H9 (cell line): ENCODE data around the gene RHBDD3. TPM values are rescaled to one million over a fixed set of nuclear protein-coding genes. Genes with fewer than 3 reads are reported as not detected.

Source experiments
- DNase-seq: peaks from one replicate; pipeline ENCODE4 v3.0.0-alpha.2; 2017
- H2AFZ ChIP-seq: one replicate; pipeline ENCODE4 v1.6.1; 2013; ENCODE audit warnings: mild to moderate bottlenecking, low read length, control low read depth, moderate library complexity
- H2AK5ac ChIP-seq: 2 replicates; pipeline ENCODE4 v1.6.1; 2013; ENCODE audit warnings: low read length, control low read depth, mixed read lengths; ENCODE audit not compliant: insufficient read length
- H2BK120ac ChIP-seq: one replicate; pipeline ENCODE4 v1.6.1; 2013; ENCODE audit warnings: low read depth, mild to moderate bottlenecking, low read length, control low read depth, inconsistent platforms; ENCODE audit not compliant: poor library complexity, severe bottlenecking
- H2BK12ac ChIP-seq: 2 replicates; pipeline ENCODE4 v1.6.1; 2013; ENCODE audit warnings: low read length, control low read depth, mixed read lengths, low read depth; ENCODE audit not compliant: insufficient read length
- H2BK15ac ChIP-seq: 2 replicates; pipeline ENCODE4 v1.6.1; 2013; ENCODE audit warnings: low read depth, low read length, control low read depth
- H2BK20ac ChIP-seq: one replicate; pipeline ENCODE4 v1.6.1; 2013; ENCODE audit warnings: low read depth, mild to moderate bottlenecking, low read length, control low read depth, inconsistent platforms; ENCODE audit not compliant: poor library complexity, severe bottlenecking
- H2BK5ac ChIP-seq: 2 replicates; pipeline ENCODE4 v1.6.1; 2013; ENCODE audit warnings: low read length, control low read depth, mixed read lengths; ENCODE audit not compliant: insufficient read length
- H3K14ac ChIP-seq: 2 replicates; pipeline ENCODE4 v1.6.1; 2013; ENCODE audit warnings: low read length, control low read depth; ENCODE audit not compliant: insufficient read depth
- H3K18ac ChIP-seq: 2 replicates; pipeline ENCODE4 v1.6.1; 2013; ENCODE audit warnings: low read depth, mild to moderate bottlenecking, mixed read lengths, low read length, control low read depth; ENCODE audit not compliant: insufficient read length
- H3K23ac ChIP-seq: 2 replicates; pipeline ENCODE4 v1.6.1; 2013; ENCODE audit warnings: low read length, control low read depth, mixed read lengths, low read depth; ENCODE audit not compliant: insufficient read length
- H3K23me2 ChIP-seq: 2 replicates; pipeline ENCODE4 v1.6.1; 2013; ENCODE audit warnings: low read depth, mild to moderate bottlenecking, mixed read lengths, low read length, control low read depth; ENCODE audit not compliant: insufficient read length, poor library complexity, severe bottlenecking
- H3K27ac ChIP-seq: 2 replicates; pipeline ENCODE4 v1.5.1; 2013; ENCODE audit warnings: low read length, control low read depth, mixed read lengths, low read depth; ENCODE audit not compliant: insufficient read length
- H3K27me3 ChIP-seq: 2 replicates; pipeline ENCODE4 v1.6.1; 2013; ENCODE audit warnings: low read length, control low read depth, inconsistent platforms; ENCODE audit not compliant: insufficient read depth
- H3K4ac ChIP-seq: 2 replicates; pipeline ENCODE4 v1.6.1; 2013; ENCODE audit warnings: low read depth, mild to moderate bottlenecking, control low read depth, inconsistent platforms, low read length, moderate library complexity
- H3K4me1 ChIP-seq: 2 replicates; pipeline ENCODE4 v1.6.1; 2013; ENCODE audit warnings: low read length, control low read depth, inconsistent platforms; ENCODE audit not compliant: insufficient read depth
- H3K4me2 ChIP-seq: 2 replicates; pipeline ENCODE4 v1.6.1; 2013; ENCODE audit warnings: low read length, control low read depth, mixed read lengths; ENCODE audit not compliant: insufficient read length, insufficient read depth
- H3K56ac ChIP-seq: 2 replicates; pipeline ENCODE4 v1.6.1; 2013; ENCODE audit warnings: low read depth, mild to moderate bottlenecking, mixed read lengths, low read length, control low read depth; ENCODE audit not compliant: insufficient read length
- H3K79me1 ChIP-seq: 2 replicates; pipeline ENCODE4 v1.6.1; 2013; ENCODE audit warnings: low read depth, mild to moderate bottlenecking, moderate library complexity, low read length, control low read depth, inconsistent platforms; ENCODE audit not compliant: insufficient read depth, poor library complexity, severe bottlenecking
- H3K79me2 ChIP-seq: 2 replicates; pipeline ENCODE4 v1.6.1; 2013; ENCODE audit warnings: low read length, control low read depth, inconsistent platforms; ENCODE audit not compliant: insufficient read depth
- H3K9ac ChIP-seq: 2 replicates; pipeline ENCODE4 v1.6.1; 2013; ENCODE audit warnings: low read length, control low read depth, mixed read lengths; ENCODE audit not compliant: insufficient read length; ENCODE audit errors: extremely low read depth
- H3K9me3 ChIP-seq: one replicate; pipeline ENCODE4 v1.6.1; 2013; ENCODE audit warnings: low read depth, low read length, inconsistent platforms; ENCODE audit not compliant: control insufficient read depth
- H3T11ph ChIP-seq: one replicate; pipeline ENCODE4 v1.6.1; 2013; ENCODE audit warnings: mild to moderate bottlenecking, low read length, control low read depth, inconsistent platforms
- H4K20me1 ChIP-seq: one replicate; pipeline ENCODE4 v1.6.1; 2013; ENCODE audit not compliant: control insufficient read depth, insufficient read length, insufficient read depth
- H4K5ac ChIP-seq: 2 replicates; pipeline ENCODE4 v1.6.1; 2013; ENCODE audit warnings: low read depth, mild to moderate bottlenecking, mixed read lengths, low read length, control low read depth; ENCODE audit not compliant: insufficient read length
- H4K8ac ChIP-seq: replicated peaks from 2 replicates; pipeline ENCODE4 v1.6.1; 2013; ENCODE audit warnings: low read length, control low read depth, mixed read lengths, low read depth; ENCODE audit not compliant: insufficient read length
- H4K91ac ChIP-seq: 2 replicates; pipeline ENCODE4 v1.6.1; 2013; ENCODE audit warnings: low read depth, mild to moderate bottlenecking, moderate library complexity, mixed read lengths, low read length, control low read depth; ENCODE audit not compliant: insufficient read length
- H3K27ac Mint-ChIP-seq, 3 experiments: 2 replicates in 2 of 3; 3 replicates in 1 of 3; pipeline ENCODE4 v1.8.0; 2020 to 2021; ENCODE audit warnings: mixed read lengths in 3 of 3, mild to moderate bottlenecking in 1 of 3, moderate library complexity in 1 of 3
- H3K27me3 Mint-ChIP-seq: 2 replicates; pipeline ENCODE4 v1.8.0; 2021; ENCODE audit warnings: low read depth, mild to moderate bottlenecking, moderate library complexity, mixed read lengths
- H3K36me3 Mint-ChIP-seq, 3 experiments: 2 replicates in 2 of 3; 3 replicates in 1 of 3; pipeline ENCODE4 v1.8.0; 2020 to 2021; ENCODE audit warnings: low read depth in 3 of 3, mixed read lengths in 3 of 3; ENCODE audit not compliant: insufficient read depth in 1 of 3
- H3K4me1 Mint-ChIP-seq, 2 experiments: 2 replicates each; pipeline ENCODE4 v1.8.0; 2020; ENCODE audit warnings: mixed read lengths in 2 of 2
- H3K4me3 Mint-ChIP-seq, 2 experiments: 2 replicates in 1 of 2; 3 replicates in 1 of 2; pipeline ENCODE4 v1.8.0; 2020 to 2021; ENCODE audit warnings: mild to moderate bottlenecking in 2 of 2, mixed read lengths in 2 of 2, moderate library complexity in 1 of 2
- H3K9me3 Mint-ChIP-seq, 2 experiments: 2 replicates in 1 of 2; 3 replicates in 1 of 2; pipeline ENCODE4 v1.8.0; 2020; ENCODE audit warnings: mild to moderate bottlenecking in 2 of 2, mixed read lengths in 2 of 2, moderate library complexity in 1 of 2
- WGBS: extraction: QIAGEN DNeasy Blood & Tissue Kit; methylation state at CpG from one replicate; pipeline ENCODE4 v1.1.7; 2013; ENCODE audit warnings: missing lambda C conversion rate, low lambda C conversion rate, mixed read lengths; ENCODE audit not compliant: insufficient read length; ENCODE audit errors: extremely low coverage; 5-methylcytosine and 5-hydroxymethylcytosine counted together
- total RNA-seq: library from RNA; stranded (reverse); gene quantifications from 2 replicates; pipeline ENCODE4 v1.2.1, GENCODE V29; 2021
- TF ChIP-seq, protein P1 (sequence below): fragments of 200-600 bp; sonication (generic); conservative IDR thresholded peaks from 3 replicates; pipeline ENCODE4 v1.8.0; 2021; ENCODE audit warnings: antibody characterized with exemption, mild to moderate bottlenecking

Gene RHBDD3
- total RNA-seq, 1 experiment from 2014 or later: 99.7 TPM

DNA sequence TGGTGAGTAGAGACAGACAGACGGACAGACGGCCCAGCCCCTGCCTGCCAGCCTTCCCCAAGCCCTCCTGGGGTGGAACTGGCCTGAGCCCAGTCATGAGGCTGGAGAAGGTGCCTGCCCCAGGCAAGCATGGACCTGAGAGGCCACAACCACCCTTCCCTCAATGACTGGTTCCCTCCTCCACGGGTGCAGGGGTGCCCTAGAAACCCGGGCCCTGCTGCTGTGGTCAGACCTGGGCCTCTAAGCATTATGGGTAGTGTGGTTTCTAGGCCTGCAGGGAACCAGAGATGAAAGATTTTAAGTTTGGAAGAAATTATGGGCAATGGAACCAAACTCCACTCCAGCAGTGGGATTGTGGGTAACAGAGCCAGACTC, 13.5 kb downstream of the RHBDD3 start:
- no peak overlapping the region for H3T11ph ChIP-seq
- H2BK5ac ChIP-seq: no peak overlapping the region
- TF ChIP-seq, protein P1, sequence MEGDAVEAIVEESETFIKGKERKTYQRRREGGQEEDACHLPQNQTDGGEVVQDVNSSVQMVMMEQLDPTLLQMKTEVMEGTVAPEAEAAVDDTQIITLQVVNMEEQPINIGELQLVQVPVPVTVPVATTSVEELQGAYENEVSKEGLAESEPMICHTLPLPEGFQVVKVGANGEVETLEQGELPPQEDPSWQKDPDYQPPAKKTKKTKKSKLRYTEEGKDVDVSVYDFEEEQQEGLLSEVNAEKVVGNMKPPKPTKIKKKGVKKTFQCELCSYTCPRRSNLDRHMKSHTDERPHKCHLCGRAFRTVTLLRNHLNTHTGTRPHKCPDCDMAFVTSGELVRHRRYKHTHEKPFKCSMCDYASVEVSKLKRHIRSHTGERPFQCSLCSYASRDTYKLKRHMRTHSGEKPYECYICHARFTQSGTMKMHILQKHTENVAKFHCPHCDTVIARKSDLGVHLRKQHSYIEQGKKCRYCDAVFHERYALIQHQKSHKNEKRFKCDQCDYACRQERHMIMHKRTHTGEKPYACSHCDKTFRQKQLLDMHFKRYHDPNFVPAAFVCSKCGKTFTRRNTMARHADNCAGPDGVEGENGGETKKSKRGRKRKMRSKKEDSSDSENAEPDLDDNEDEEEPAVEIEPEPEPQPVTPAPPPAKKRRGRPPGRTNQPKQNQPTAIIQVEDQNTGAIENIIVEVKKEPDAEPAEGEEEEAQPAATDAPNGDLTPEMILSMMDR: no peak
- H3K4ac ChIP-seq: no peak overlapping the region
- H3K27me3 Mint-ChIP-seq: peaks cover 7% of the 10 kb centered on the region
- no peak overlapping the region for H4K8ac ChIP-seq
- no peak overlapping the region for H2AK5ac ChIP-seq
- DNase-seq: no peak
- no peak overlapping the region for H3K9ac ChIP-seq
- H3K79me2 ChIP-seq: no peaks in the 10 kb centered on the region
- peaks cover 0 to 7% of the 10 kb centered on the region in 2 experiments; a peak in 2 of 4 replicates for H3K4me1 Mint-ChIP-seq
- H3K23me2 ChIP-seq: no peaks in the 10 kb centered on the region
- no peaks in the 10 kb centered on the region; a peak in 1 of 7 replicates for H3K36me3 Mint-ChIP-seq
- no peak overlapping the region for H2BK15ac ChIP-seq
- no peak overlapping the region for H2BK12ac ChIP-seq
- H3K23ac ChIP-seq: no peak overlapping the region
- no peak overlapping the region; the same call in 1 of the 2 replicates for H3K14ac ChIP-seq
- no peak overlapping the region for H3K27ac ChIP-seq
- H3K9me3 Mint-ChIP-seq: no peaks in the 10 kb centered on the region
- no peak overlapping the region for H2BK120ac ChIP-seq
- no peak overlapping the region for H2AFZ ChIP-seq
- H4K91ac ChIP-seq: no peak overlapping the region
- no peak overlapping the region for H3K56ac ChIP-seq
- no peaks in the 10 kb centered on the region for H3K27me3 ChIP-seq
- H3K9me3 ChIP-seq: no peaks in the 10 kb centered on the region
- H3K79me1 ChIP-seq: no peaks in the 10 kb centered on the region
- WGBS: no CpG with 5 or more reads among the region's 4 CpGs
- no peak overlapping the region for H3K4me3 Mint-ChIP-seq
- no peak overlapping the region for H3K4me2 ChIP-seq
- H4K20me1 ChIP-seq: no peaks in the 10 kb centered on the region
- no peak overlapping the region for H4K5ac ChIP-seq
- no peaks in the 10 kb centered on the region for H3K4me1 ChIP-seq
- H2BK20ac ChIP-seq: no peak overlapping the region
- no peak overlapping the region for H3K27ac Mint-ChIP-seq
- H3K18ac ChIP-seq: no peak overlapping the region
